Fibroblast of lung (primary cell): Measurements from ENCODE around the gene ACACB. TPM values are rescaled to one million over a fixed set of nuclear protein-coding genes. Genes with fewer than 3 reads are reported as not detected.

ENCODE experiments used
- DNase-seq, 2 donors: peaks; one replicate each; pipeline versions ENCODE4 v3.0.0 to v3.0.0-alpha.2; 2010; ENCODE audit warnings: low read depth in 2 of 2
- H2AFZ ChIP-seq: 2 replicates; pipeline ENCODE4 v1.5.1; 2012; ENCODE audit warnings: low read length, control low read depth, inconsistent platforms
- H3K27ac ChIP-seq: 2 replicates; pipeline ENCODE4 v1.5.1; 2011; ENCODE audit warnings: low read length, control low read depth; ENCODE audit not compliant: insufficient read depth
- H3K27me3 ChIP-seq: 2 replicates; pipeline ENCODE4 v1.5.1; 2011; ENCODE audit warnings: mild to moderate bottlenecking, low read length; ENCODE audit not compliant: control insufficient read depth, insufficient read depth
- H3K36me3 ChIP-seq: 2 replicates; pipeline ENCODE4 v1.5.1; 2011; ENCODE audit warnings: low read length; ENCODE audit not compliant: control insufficient read depth, insufficient read depth
- H3K4me1 ChIP-seq: 2 replicates; pipeline ENCODE4 v1.5.1; 2011; ENCODE audit warnings: low read length; ENCODE audit not compliant: control insufficient read depth, insufficient read depth; ENCODE audit errors: extremely low read depth
- H3K4me2 ChIP-seq: 2 replicates; pipeline ENCODE4 v1.5.1; 2011; ENCODE audit warnings: low read length, control low read depth; ENCODE audit not compliant: insufficient read depth; ENCODE audit errors: extremely low read depth
- H3K4me3 ChIP-seq, 4 experiments: fragments of 200-600 bp in 1 of 4; sonication (generic) in 1 of 4; replicated peaks in 1 of 4; 2 replicates each; pipeline ENCODE4 v1.5.1; 2011 to 2016; ENCODE audit warnings: low read length in 4 of 4, low read depth in 3 of 4, mild to moderate bottlenecking in 3 of 4, control low read depth in 2 of 4, inconsistent platforms in 1 of 4, mixed read lengths in 1 of 4; ENCODE audit not compliant: insufficient read depth in 1 of 4; ENCODE audit errors: control extremely low read depth in 1 of 4
- H3K79me2 ChIP-seq: 2 replicates; pipeline ENCODE4 v1.5.1; 2012; ENCODE audit warnings: mild to moderate bottlenecking, low read length, inconsistent platforms; ENCODE audit not compliant: control insufficient read depth, insufficient read depth
- H3K9ac ChIP-seq: 2 replicates; pipeline ENCODE4 v1.5.1; 2011; ENCODE audit warnings: mild to moderate bottlenecking, low read length, control low read depth; ENCODE audit not compliant: insufficient read depth
- H3K9me3 ChIP-seq: 2 replicates; pipeline ENCODE4 v1.5.1; 2012; ENCODE audit warnings: low read depth, low read length; ENCODE audit not compliant: control insufficient read depth, insufficient read depth
- H4K20me1 ChIP-seq: 2 replicates; pipeline ENCODE4 v1.5.1; 2011; ENCODE audit warnings: low read length; ENCODE audit not compliant: control insufficient read depth, insufficient read depth; ENCODE audit errors: extremely low read depth
- EZH2 ChIP-seq: IDR thresholded peaks from 2 replicates; pipeline ENCODE4 v1.5.1; 2012; ENCODE audit warnings: low read length, control low read depth, mild to moderate bottlenecking; ENCODE audit errors: missing control alignments
- polyA plus RNA-seq, 2 donors: library from polyadenylated mRNA; depleted of rRNA in 1 of 2; stranded (reverse) in 1 of 2; unstranded in 1 of 2; fragments of >200 nt; gene quantifications; 2 replicates each; pipeline ENCODE4 v1.2.1, GENCODE V29; 2011 to 2012; ENCODE audit warnings: missing spikeins in 1 of 2
- total RNA-seq: library from RNA; depleted of rRNA; stranded (reverse); fragments of >200 nt; gene quantifications from 2 replicates; pipeline ENCODE4 v1.2.1, GENCODE V29; 2014
- TF ChIP-seq, protein P1 (sequence below), 2 donors: IDR thresholded peaks in 1 of 2; conservative IDR thresholded peaks in 1 of 2; 1 replicate in 1 of 2; 2 replicates in 1 of 2; pipeline ENCODE4 v1.5.1; 2011 to 2012; ENCODE audit warnings: low read length in 2 of 2, control low read depth in 1 of 2, inconsistent platforms in 1 of 2, low read depth in 1 of 2, mild to moderate bottlenecking in 1 of 2

ACACB gene
- total and polyA plus RNA-seq, 2 donors (not counting 1 experiment from before 2014, with no cell fraction given): 1.5 to 9.1 TPM

DNA sequence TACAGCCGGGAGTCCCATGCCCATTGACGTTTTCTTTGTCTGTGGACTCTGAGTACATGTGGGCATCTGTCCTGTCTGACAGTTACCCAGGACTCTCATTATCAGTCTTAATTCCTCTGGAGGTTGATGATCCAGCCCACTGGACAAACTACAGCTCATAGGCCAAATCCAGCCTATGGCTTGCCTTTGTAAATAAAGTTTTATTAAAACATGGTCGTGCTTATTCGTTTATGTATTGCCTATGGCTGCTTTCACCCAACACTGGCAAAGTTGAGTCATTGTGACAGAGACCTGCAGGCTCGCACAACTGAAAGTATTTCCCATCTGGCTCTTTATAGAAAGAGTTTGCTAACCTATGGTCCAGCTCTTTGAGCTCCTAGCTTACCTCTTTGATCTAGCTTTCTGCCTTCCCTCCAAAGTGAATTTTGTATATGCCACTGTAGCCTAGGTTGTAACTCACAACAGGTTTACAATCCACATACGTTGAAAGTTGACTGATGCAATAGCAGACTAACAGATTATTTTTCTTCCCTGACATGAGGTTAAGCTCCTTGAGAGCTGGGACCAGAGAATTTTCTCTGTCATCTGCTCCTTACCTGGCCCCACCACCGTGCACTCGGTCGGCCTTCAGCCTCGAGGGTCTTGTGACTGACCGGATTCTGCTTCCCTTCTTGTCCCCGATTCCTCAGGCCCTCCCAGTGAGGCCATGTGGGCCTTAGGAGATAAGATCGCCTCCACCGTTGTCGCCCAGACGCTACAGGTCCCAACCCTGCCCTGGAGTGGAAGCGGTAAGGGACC lies 57.3 kb downstream of the ACACB start:
- H3K36me3 ChIP-seq: no peaks in the 10 kb centered on the region
- TF ChIP-seq, protein P1, sequence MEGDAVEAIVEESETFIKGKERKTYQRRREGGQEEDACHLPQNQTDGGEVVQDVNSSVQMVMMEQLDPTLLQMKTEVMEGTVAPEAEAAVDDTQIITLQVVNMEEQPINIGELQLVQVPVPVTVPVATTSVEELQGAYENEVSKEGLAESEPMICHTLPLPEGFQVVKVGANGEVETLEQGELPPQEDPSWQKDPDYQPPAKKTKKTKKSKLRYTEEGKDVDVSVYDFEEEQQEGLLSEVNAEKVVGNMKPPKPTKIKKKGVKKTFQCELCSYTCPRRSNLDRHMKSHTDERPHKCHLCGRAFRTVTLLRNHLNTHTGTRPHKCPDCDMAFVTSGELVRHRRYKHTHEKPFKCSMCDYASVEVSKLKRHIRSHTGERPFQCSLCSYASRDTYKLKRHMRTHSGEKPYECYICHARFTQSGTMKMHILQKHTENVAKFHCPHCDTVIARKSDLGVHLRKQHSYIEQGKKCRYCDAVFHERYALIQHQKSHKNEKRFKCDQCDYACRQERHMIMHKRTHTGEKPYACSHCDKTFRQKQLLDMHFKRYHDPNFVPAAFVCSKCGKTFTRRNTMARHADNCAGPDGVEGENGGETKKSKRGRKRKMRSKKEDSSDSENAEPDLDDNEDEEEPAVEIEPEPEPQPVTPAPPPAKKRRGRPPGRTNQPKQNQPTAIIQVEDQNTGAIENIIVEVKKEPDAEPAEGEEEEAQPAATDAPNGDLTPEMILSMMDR (conservative IDR thresholded peaks at IDR 0.05 in 1 of 2, IDR thresholded peaks at IDR 0.05 in 1 of 2; ENCODE audit: low read depth in 1 of 2, low read length in 2 of 2): no peak
- TF ChIP-seq EZH2: no peak

DNA sequence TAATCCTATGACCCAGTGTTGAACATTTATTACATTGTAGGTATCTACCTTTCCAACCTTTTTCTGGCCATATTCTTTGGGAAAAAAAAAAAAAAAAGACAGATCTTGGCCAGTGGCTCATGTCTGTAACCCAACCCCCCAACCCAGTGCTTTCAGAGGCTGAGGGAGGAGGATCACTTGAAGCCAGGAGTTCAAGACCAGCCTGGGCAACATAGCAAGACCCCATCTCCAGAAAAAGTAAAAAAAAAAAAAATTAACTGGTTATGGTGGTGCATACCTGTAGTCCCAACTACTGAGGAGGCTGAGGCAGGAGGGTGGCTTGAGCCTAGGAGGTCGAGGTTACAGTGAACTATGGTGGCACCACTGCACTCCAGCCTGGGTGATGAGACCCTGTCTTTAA lies 58.1 kb downstream of the ACACB start:
- Histone ChIP-seq H3K9ac (no peak overlapping the region), H3K79me2 (no peaks in the 10 kb centered on the region), H3K27me3 (no peaks in the 10 kb centered on the region), H2AFZ (no peak overlapping the region), H3K9me3 (no peaks in the 10 kb centered on the region), H3K27ac (no peak overlapping the region), H3K4me1 (no peaks in the 10 kb centered on the region), H3K36me3 (no peaks in the 10 kb centered on the region), H4K20me1 (no peaks in the 10 kb centered on the region), H3K4me2 (no peak overlapping the region), H3K4me3 (no peak overlapping the region)
- no peak for DNase-seq
- TF ChIP-seq EZH2: no peak
- TF ChIP-seq, protein P1 (conservative IDR thresholded peaks at IDR 0.05 in 1 of 2, IDR thresholded peaks at IDR 0.05 in 1 of 2; ENCODE audit: low read depth in 1 of 2, low read length in 2 of 2): no peak

More for the DNA sequence above, 57.3 kb downstream of the ACACB start:
- no peaks in the 10 kb centered on the region for H3K9me3 ChIP-seq
- no peak overlapping the region for H3K4me3 ChIP-seq
- no peaks in the 10 kb centered on the region for H3K4me1 ChIP-seq
- no peak overlapping the region for H2AFZ ChIP-seq
- H3K27me3 ChIP-seq: no peaks in the 10 kb centered on the region
- DNase-seq: no peak
- no peaks in the 10 kb centered on the region for H3K79me2 ChIP-seq
- H3K4me2 ChIP-seq: no peak overlapping the region
- H3K27ac ChIP-seq: no peak overlapping the region
- no peak overlapping the region for H3K9ac ChIP-seq
- H4K20me1 ChIP-seq: no peaks in the 10 kb centered on the region

DNA sequence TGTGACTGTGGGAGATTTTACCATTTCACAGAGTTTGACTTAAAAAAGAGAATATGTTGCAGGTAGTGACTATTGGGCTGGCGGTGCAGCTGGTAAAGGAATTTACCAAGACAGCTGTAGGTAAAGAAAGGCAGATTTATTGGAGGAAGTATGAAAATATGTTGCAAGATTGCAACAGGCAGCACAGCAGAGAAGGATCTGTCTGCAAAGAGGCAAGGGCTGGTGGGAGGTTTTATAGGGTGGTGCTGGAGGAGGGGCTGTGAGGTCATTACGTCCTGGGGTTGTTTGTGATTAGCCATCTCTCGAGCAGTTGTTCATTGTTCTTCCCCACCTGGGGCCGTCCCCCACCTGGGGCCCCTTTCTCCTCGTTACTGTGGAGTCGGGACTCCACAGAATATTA lies 62.1 kb downstream of the ACACB start:
- no peaks in the 10 kb centered on the region for H3K9me3 ChIP-seq
- DNase-seq: no peak
- no peaks in the 10 kb centered on the region for H3K4me1 ChIP-seq
- H3K9ac ChIP-seq: no peak overlapping the region
- no peaks in the 10 kb centered on the region for H3K79me2 ChIP-seq
- H3K27me3 ChIP-seq: no peaks in the 10 kb centered on the region
- TF ChIP-seq, protein P1 (conservative IDR thresholded peaks at IDR 0.05 in 1 of 2, IDR thresholded peaks at IDR 0.05 in 1 of 2; ENCODE audit: low read depth in 1 of 2, low read length in 2 of 2): no peak
- TF ChIP-seq EZH2: no peak
- H4K20me1 ChIP-seq: no peaks in the 10 kb centered on the region
- no peaks in the 10 kb centered on the region for H3K36me3 ChIP-seq
- H3K4me2 ChIP-seq: no peak overlapping the region
- H3K4me3 ChIP-seq: no peak overlapping the region
- H3K27ac ChIP-seq: no peak overlapping the region
- no peak overlapping the region for H2AFZ ChIP-seq
